ENCODE measurements around the gene TEX54.
"Not testable (repeated sequence)": the region's sequence is repeated elsewhere in the genome, so short reads cannot be mapped to it uniquely, and the experiment has no call there.

TEX54 gene

GRCh38 chr11:62860835-62861563 is 28.4 kb upstream of the TEX54 start:
- no peak overlapping the region for H3K27ac ChIP-seq (ENCODE audit: low read length)
- DNase-seq = no peak

GRCh38 chr11:62859281-62859703 is 26.7 kb upstream of the TEX54 start:
- Histone ChIP-seq H3F3A (ENCODE audit: insufficient read depth, low read length) (peaks cover 18% of the 10 kb centered on the region), H3K79me2 (ENCODE audit: low read length) (peaks cover 62% of the 10 kb centered on the region)
- not testable (repeated sequence) for H2AFZ ChIP-seq (ENCODE audit: low read length); DNase-seq; H3K9ac ChIP-seq (ENCODE audit: low read length); H3K4me1 ChIP-seq (ENCODE audit: low read length); H3K9me3 ChIP-seq (replicated peaks; ENCODE audit: insufficient read depth, low read length); H3K9me2 ChIP-seq (replicated peaks; ENCODE audit: insufficient read depth, low read length); H3K4me3 ChIP-seq (ENCODE audit: low read length); H4K20me1 ChIP-seq (ENCODE audit: insufficient read depth, low read length); H3K27me3 ChIP-seq (replicated peaks; ENCODE audit: insufficient read depth, low read length); H3K27ac ChIP-seq (ENCODE audit: low read length); H3K36me3 ChIP-seq (replicated peaks; ENCODE audit: insufficient read depth, low read length); H3K4me2 ChIP-seq (ENCODE audit: low read depth, low read length)

More at GRCh38 chr11:62860835-62861563, 28.4 kb upstream of the TEX54 start:
- Histone ChIP-seq H3K9me3 (replicated peaks; ENCODE audit: insufficient read depth, low read length) (no peaks in the 10 kb centered on the region), H3K4me3 (ENCODE audit: low read length) (no peak overlapping the region), H3K9ac (ENCODE audit: low read length) (no peak overlapping the region), H3F3A (ENCODE audit: insufficient read depth, low read length) (peaks cover 4% of the 10 kb centered on the region), H4K20me1 (ENCODE audit: insufficient read depth, low read length) (no peaks in the 10 kb centered on the region), H3K4me1 (ENCODE audit: low read length) (peaks cover 8% of the 10 kb centered on the region), H3K36me3 (replicated peaks; ENCODE audit: insufficient read depth, low read length) (no peaks in the 10 kb centered on the region), H3K9me2 (replicated peaks; ENCODE audit: insufficient read depth, low read length) (no peaks in the 10 kb centered on the region), H3K79me2 (ENCODE audit: low read length) (peaks cover 61% of the 10 kb centered on the region), H3K27me3 (replicated peaks; ENCODE audit: insufficient read depth, low read length) (no peaks in the 10 kb centered on the region), H2AFZ (ENCODE audit: low read length) (no peak overlapping the region), H3K4me2 (ENCODE audit: low read depth, low read length) (no peak overlapping the region)
- no peak for TF ChIP-seq EZH2phosphoT487 (IDR thresholded peaks at IDR 0.05; ENCODE audit: low read length)
- TF ChIP-seq EZH2 (optimal IDR thresholded peaks at IDR 0.05; ENCODE audit: low read depth, low read length) = no peak
- no peak for TF ChIP-seq CTCF (IDR thresholded peaks at IDR 0.05; ENCODE audit: low read length)

- H2AFZ ChIP-seq (ENCODE audit: low read length) = no peak overlapping the region
- TF ChIP-seq EZH2phosphoT487 (IDR thresholded peaks at IDR 0.05; ENCODE audit: low read length) = no peak
- no peak for TF ChIP-seq CTCF (IDR thresholded peaks at IDR 0.05; ENCODE audit: low read length)
- no peak for TF ChIP-seq EZH2 (optimal IDR thresholded peaks at IDR 0.05; ENCODE audit: low read depth, low read length)
- no peak overlapping the region; the same call in 1 of the 2 replicates for H3K4me2 ChIP-seq (ENCODE audit: low read depth, low read length)
- peaks cover 21% of the 10 kb centered on the region for H3K36me3 ChIP-seq (replicated peaks; ENCODE audit: insufficient read depth, low read length)
- no peaks in the 10 kb centered on the region for H3K27me3 ChIP-seq (replicated peaks; ENCODE audit: insufficient read depth, low read length)
- H3F3A ChIP-seq (ENCODE audit: insufficient read depth, low read length) = peaks cover 29% of the 10 kb centered on the region
- no peak overlapping the region for H3K27ac ChIP-seq (ENCODE audit: low read length)
- DNase-seq = no peak
- H3K9me3 ChIP-seq (replicated peaks; ENCODE audit: insufficient read depth, low read length) = no peaks in the 10 kb centered on the region
- no peaks in the 10 kb centered on the region for H3K9me2 ChIP-seq (replicated peaks; ENCODE audit: insufficient read depth, low read length)
- peaks cover 62% of the 10 kb centered on the region for H3K79me2 ChIP-seq (ENCODE audit: low read length)
- H3K9ac ChIP-seq (ENCODE audit: low read length) = no peak overlapping the region
- no peak overlapping the region for H3K4me3 ChIP-seq (ENCODE audit: low read length)
- peaks cover 18% of the 10 kb centered on the region for H4K20me1 ChIP-seq (ENCODE audit: insufficient read depth, low read length)
- H3K4me1 ChIP-seq (ENCODE audit: low read length) = peaks cover 17% of the 10 kb centered on the region
Measured at GRCh38 chr11:62858201-62858600, 25.6 kb upstream of the TEX54 start.

- no peaks in the 10 kb centered on the region for H3K27me3 ChIP-seq (replicated peaks; ENCODE audit: insufficient read depth, low read length)
- H3K79me2 ChIP-seq (ENCODE audit: low read length) = peaks cover 61% of the 10 kb centered on the region
- no peaks in the 10 kb centered on the region for H3K9me2 ChIP-seq (replicated peaks; ENCODE audit: insufficient read depth, low read length)
- TF ChIP-seq EZH2 (optimal IDR thresholded peaks at IDR 0.05; ENCODE audit: low read depth, low read length) (no peak), EZH2phosphoT487 (IDR thresholded peaks at IDR 0.05; ENCODE audit: low read length) (no peak), CTCF (IDR thresholded peaks at IDR 0.05; ENCODE audit: low read length) (no peak)
- H3K4me2 ChIP-seq (ENCODE audit: low read depth, low read length) = peak overlapping the region; percentile 70; the same call in 1 of the 2 replicates
- H3K27ac ChIP-seq (ENCODE audit: low read length) = no peak overlapping the region
- peaks cover 23% of the 10 kb centered on the region for H3K4me1 ChIP-seq (ENCODE audit: low read length)
- H3K36me3 ChIP-seq (replicated peaks; ENCODE audit: insufficient read depth, low read length) = peaks cover 27% of the 10 kb centered on the region
- H3K9ac ChIP-seq (ENCODE audit: low read length) = no peak overlapping the region; the same call in 1 of the 2 replicates
- no peak for DNase-seq
- peaks cover 24% of the 10 kb centered on the region for H4K20me1 ChIP-seq (ENCODE audit: insufficient read depth, low read length)
- peak overlapping the region; percentile 100; the same call in 1 of the 2 replicates for H3K4me3 ChIP-seq (ENCODE audit: low read length)
- H2AFZ ChIP-seq (ENCODE audit: low read length) = no peak overlapping the region
- no peaks in the 10 kb centered on the region for H3K9me3 ChIP-seq (replicated peaks; ENCODE audit: insufficient read depth, low read length)
- H3F3A ChIP-seq (ENCODE audit: insufficient read depth, low read length) = peaks cover 35% of the 10 kb centered on the region
Measured at GRCh38 chr11:62857541-62857982, 24.9 kb upstream of the TEX54 start.
